Heart left ventricle (tissue), 16 donors: Measurements from ENCODE around the gene KIRREL3. TPM values are rescaled to one million over a fixed set of nuclear protein-coding genes. Genes with fewer than 3 reads are reported as not detected.

Experiments
- ATAC-seq, 4 donors: fragments of 200-7000 bp; cut with Tn5 transposase; one replicate each; pipeline ENCODE4 v1.9.1; 2020 to 2022; ENCODE audit warnings: moderate library complexity in 4 of 4, mild to moderate bottlenecking in 3 of 4, moderate number of reproducible peaks in 1 of 4
- DNase-seq, 5 donors: peaks; one replicate each; pipeline ENCODE4 v3.0.0-alpha.2; 2020
- H3K27ac ChIP-seq, 12 donors: fragments of 200-600 bp; sonication (generic) in 4 of 12; one replicate each; pipeline versions ENCODE4 v1.5.0 to v1.8.0; 2016 to 2022; ENCODE audit warnings: mild to moderate bottlenecking in 2 of 12
- H3K27me3 ChIP-seq, 9 donors: fragments of 200-600 bp; sonication (generic) in 2 of 9; one replicate each; pipeline versions ENCODE4 v1.5.1 to v1.8.0; 2016 to 2022; ENCODE audit warnings: mild to moderate bottlenecking in 3 of 9
- H3K36me3 ChIP-seq, 9 donors: fragments of 200-600 bp; sonication (generic) in 2 of 9; one replicate each; pipeline versions ENCODE4 v1.5.0 to v1.8.0; 2018 to 2022; ENCODE audit warnings: mild to moderate bottlenecking in 2 of 9
- H3K4me1 ChIP-seq, 12 donors: fragments of 200-600 bp; sonication (generic) in 4 of 12; one replicate each; pipeline versions ENCODE4 v1.5.0 to v1.8.0; 2016 to 2022; ENCODE audit warnings: mild to moderate bottlenecking in 3 of 12
- H3K4me3 ChIP-seq, 12 donors: fragments of 200-600 bp; sonication (generic) in 4 of 12; one replicate each; pipeline versions ENCODE4 v1.5.0 to v1.8.0; 2017 to 2022; ENCODE audit warnings: mild to moderate bottlenecking in 9 of 12, moderate library complexity in 4 of 12
- H3K9me3 ChIP-seq, 12 donors: fragments of 200-600 bp; sonication (generic) in 4 of 12; one replicate each; pipeline versions ENCODE4 v1.5.0 to v1.8.0; 2016 to 2022; ENCODE audit warnings: mild to moderate bottlenecking in 1 of 12
- POLR2A ChIP-seq, 2 donors: fragments of 450-650 bp; IDR thresholded peaks; one replicate each; pipeline ENCODE4 v1.6.1; 2017; ENCODE audit warnings: antibody characterized with exemption in 2 of 2, mild to moderate bottlenecking in 2 of 2, moderate library complexity in 2 of 2
- WGBS, 4 donors: extraction: QIAGEN DNeasy Blood & Tissue Kit in 2 of 4; methylation state at CpG; one replicate each; pipeline versions ENCODE4 v1.1.5 to v1.1.7; 2013 to 2018; 5-methylcytosine and 5-hydroxymethylcytosine counted together
- intact Hi-C, 10 donors: fragments of 100-400 bp; cut with DNase I; formaldehyde crosslinking; loops; one replicate each; pipeline versions ENCODE4 v1.11.1 to v1.14.2; 2022
- polyA plus RNA-seq, 2 donors: library from polyadenylated mRNA; stranded (reverse); fragments of 200-250 nt; gene quantifications; one replicate each; pipeline ENCODE4 v1.2.3, GENCODE V29; 2013
- total RNA-seq, 9 donors: library from RNA; depleted of rRNA in 2 of 9; stranded (reverse); fragments of >200 nt in 2 of 9; fragmentation: NEBNext Ultra II Directional in 3 of 9; extraction: Animal tissue kit (Norgen Biotek cat#: 25700) in 3 of 9; gene quantifications; one replicate each; pipeline versions ENCODE4 v1.1.0 to v1.2.4, GENCODE V29; 2016 to 2023
- TF ChIP-seq, protein P1 (sequence below), 12 donors: fragments of 200-600 bp; sonication (generic) in 4 of 12; IDR thresholded peaks; one replicate each; pipeline versions ENCODE4 v1.5.0 to v1.8.0; 2018 to 2022; ENCODE audit warnings: antibody characterized with exemption in 12 of 12, mild to moderate bottlenecking in 5 of 12
- donor health status: ischemic (EF 13 %, LVEDD 7.1; RV severe dilation, severe dysfunction).
- donor health status: healthy with polysubstance abuse.
- donor health status: DM: no; HTN: yes; CAD: no.
- donor health status: DM: no; HTN: no; CAD: no.
- donor health status: ischemic (EF 25% LVEDD 6.9; RV normal size, moderate dysfunction).
- donor health status: ischemic (EF 25% LVEDD 5.7; RV mildly dilated, moderate dysfunction).
- donor health status: healthy.
- donor health status: DM: yes; HTN: yes; CAD: no.
- donor health status: ischemic (EF 35%, LVEDD 5.7; RV mildly dilated, moderate dysfunction).
- donor health status: nonischemic (EF 11% LVEDD 7.7; RV severe dilation, severe dysfunction).
- donor health status: DM: yes; HTN: yes; CAD: no.
- donor health status: PGD.
- donor health status: ischemic (EF 29% LVEDD 5.4; RV normal size, mild dysfunction).
- donor health status: nonischemic (EF 23%, LVEDD 6.1; RV moderate dilation, normal function).

Gene KIRREL3
- total and polyA plus RNA-seq, 11 donors = 0.08 to 1.3 (median 0.27) TPM

GRCh38 chr11:126546191-126546590, 454.4 kb downstream of the KIRREL3 start:
- no peak for DNase-seq
- no peak overlapping the region for H3K4me3 ChIP-seq
- H3K4me1 ChIP-seq = no peaks in the 10 kb centered on the region
- no peak overlapping the region for H3K27ac ChIP-seq
- 81 to 90% (median 85%) methylated on average over 2 of the region's 2 CpGs for WGBS, 4 donors
- no peak for TF ChIP-seq POLR2A (IDR thresholded peaks at IDR 0.05)
- TF ChIP-seq, protein P1, sequence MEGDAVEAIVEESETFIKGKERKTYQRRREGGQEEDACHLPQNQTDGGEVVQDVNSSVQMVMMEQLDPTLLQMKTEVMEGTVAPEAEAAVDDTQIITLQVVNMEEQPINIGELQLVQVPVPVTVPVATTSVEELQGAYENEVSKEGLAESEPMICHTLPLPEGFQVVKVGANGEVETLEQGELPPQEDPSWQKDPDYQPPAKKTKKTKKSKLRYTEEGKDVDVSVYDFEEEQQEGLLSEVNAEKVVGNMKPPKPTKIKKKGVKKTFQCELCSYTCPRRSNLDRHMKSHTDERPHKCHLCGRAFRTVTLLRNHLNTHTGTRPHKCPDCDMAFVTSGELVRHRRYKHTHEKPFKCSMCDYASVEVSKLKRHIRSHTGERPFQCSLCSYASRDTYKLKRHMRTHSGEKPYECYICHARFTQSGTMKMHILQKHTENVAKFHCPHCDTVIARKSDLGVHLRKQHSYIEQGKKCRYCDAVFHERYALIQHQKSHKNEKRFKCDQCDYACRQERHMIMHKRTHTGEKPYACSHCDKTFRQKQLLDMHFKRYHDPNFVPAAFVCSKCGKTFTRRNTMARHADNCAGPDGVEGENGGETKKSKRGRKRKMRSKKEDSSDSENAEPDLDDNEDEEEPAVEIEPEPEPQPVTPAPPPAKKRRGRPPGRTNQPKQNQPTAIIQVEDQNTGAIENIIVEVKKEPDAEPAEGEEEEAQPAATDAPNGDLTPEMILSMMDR (IDR thresholded peaks at IDR 0.05) = no peak
- H3K9me3 ChIP-seq = no peaks in the 10 kb centered on the region
- no peaks in the 10 kb centered on the region for H3K36me3 ChIP-seq
- peaks cover 0 to 20% (median 0%) of the 10 kb centered on the region in 9 donors for H3K27me3 ChIP-seq
- ATAC-seq = no peak
- intact Hi-C loops = no loop called here

GRCh38 chr11:126545057-126545555, 455.5 kb downstream of the KIRREL3 start:
- intact Hi-C loops = no loop called here
- H3K27me3 ChIP-seq = peaks cover 0 to 20% (median 0%) of the 10 kb centered on the region in 9 donors
- ATAC-seq (no peak), DNase-seq (no peak)
- no peak overlapping the region for H3K27ac ChIP-seq
- 58 to 64% (median 60%) methylated on average over 7 to 8 of the region's 8 CpGs for WGBS, 4 donors
- no peaks in the 10 kb centered on the region for H3K9me3 ChIP-seq
- H3K4me3 ChIP-seq = no peak overlapping the region
- no peak for TF ChIP-seq POLR2A (IDR thresholded peaks at IDR 0.05)
- TF ChIP-seq, protein P1 (IDR thresholded peaks at IDR 0.05) = no peak
- H3K4me1 ChIP-seq = no peaks in the 10 kb centered on the region
- H3K36me3 ChIP-seq = no peaks in the 10 kb centered on the region

GRCh38 chr11:126544108-126545056, 456.2 kb downstream of the KIRREL3 start:
- Histone ChIP-seq H3K27ac (no peak overlapping the region), H3K4me1 (no peaks in the 10 kb centered on the region), H3K9me3 (no peaks in the 10 kb centered on the region), H3K36me3 (no peaks in the 10 kb centered on the region), H3K27me3 (peaks cover 0 to 20% (median 0%) of the 10 kb centered on the region in 9 donors), H3K4me3 (no peak overlapping the region)
- intact Hi-C loops = no loop called here
- DNase-seq (no peak), ATAC-seq (no peak)
- no peak for TF ChIP-seq POLR2A (IDR thresholded peaks at IDR 0.05)
- TF ChIP-seq, protein P1 (IDR thresholded peaks at IDR 0.05) = no peak
- WGBS, 4 donors = 36 to 42% (median 39%) methylated on average over 15 of the region's 15 CpGs

DNA sequence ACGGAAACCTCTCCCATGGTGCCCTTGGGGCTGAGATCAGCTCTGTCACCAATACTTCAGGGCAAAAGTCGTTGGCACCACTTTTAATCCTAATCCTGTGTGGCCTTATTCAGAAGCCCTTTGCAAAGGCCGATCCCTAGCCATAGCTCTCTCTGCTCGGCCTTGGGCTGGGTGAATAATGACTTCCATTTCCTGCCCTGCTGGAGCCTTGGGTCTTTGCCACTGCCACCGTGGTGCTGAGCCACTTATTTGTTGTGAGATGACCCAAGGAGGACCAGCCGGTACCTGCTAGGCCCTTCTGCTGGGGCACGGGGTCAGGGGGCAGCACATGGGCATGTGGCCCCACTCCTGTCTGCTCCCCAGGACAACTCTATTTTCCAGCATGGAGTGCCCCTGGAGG, 456.9 kb downstream of the KIRREL3 start:
- intact Hi-C loops = no loop called here
- 35 to 48% (median 45%) methylated on average over 7 of the region's 7 CpGs for WGBS, 4 donors
- DNase-seq (no peak), ATAC-seq (no peak)
- no peak overlapping the region for H3K27ac ChIP-seq
- no peaks in the 10 kb centered on the region for H3K36me3 ChIP-seq
- no peaks in the 10 kb centered on the region for H3K9me3 ChIP-seq
- TF ChIP-seq, protein P1 (IDR thresholded peaks at IDR 0.05) = no peak
- TF ChIP-seq POLR2A (IDR thresholded peaks at IDR 0.05) = no peak
- H3K4me1 ChIP-seq = no peaks in the 10 kb centered on the region
- no peak overlapping the region for H3K4me3 ChIP-seq
- H3K27me3 ChIP-seq = peaks cover 0 to 27% (median 0%) of the 10 kb centered on the region in 9 donors
